Erythroblast (primary cell): ENCODE data around the gene TIPRL.

Experiments
- GATA1 ChIP-seq: IDR thresholded peaks from 2 replicates; pipeline ENCODE4 v1.6.1; 2011; ENCODE audit warnings: low read depth, mild to moderate bottlenecking, control low read depth, low read length, moderate library complexity
- POLR2A ChIP-seq: IDR thresholded peaks from 2 replicates; pipeline ENCODE4 v1.6.1; 2011; ENCODE audit warnings: mild to moderate bottlenecking, low read length

- TF ChIP-seq POLR2A: no peak
- no peak for TF ChIP-seq GATA1
These were observed 43.4 kb upstream of the TIPRL start for GRCh38 chr1:168135116-168135920.
